HepG2 (cell line): ENCODE results near the gene SGSH. TPM values are rescaled to one million over a fixed set of nuclear protein-coding genes. Genes with fewer than 3 reads are reported as not detected.
A peak's percentile ranks its signal among the peaks of the same experiment; 100 is the strongest.

ENCODE experiments used
- BCL6 ChIP-seq: IDR thresholded peaks from 2 replicates; pipeline ENCODE4 v1.6.1; 2016; ENCODE audit warnings: missing genetic modification reagents, missing compliant biosample characterization
- CENPBD1 ChIP-seq: sonication (generic); formaldehyde crosslinking; IDR thresholded peaks from 2 replicates; pipeline ENCODE4 v1.8.0; 2022; ENCODE audit warnings: missing genetic modification reagents, low read depth, mild to moderate bottlenecking, borderline replicate concordance
- CHCHD3 ChIP-seq: sonication (generic); formaldehyde crosslinking; IDR thresholded peaks from 2 replicates; pipeline ENCODE4 v1.8.0; 2022; ENCODE audit warnings: mild to moderate bottlenecking, missing genetic modification reagents, moderate library complexity
- GLI4 ChIP-seq: sonication (generic); formaldehyde crosslinking; IDR thresholded peaks from 2 replicates; pipeline ENCODE4 v1.5.1; 2020; ENCODE audit warnings: missing genetic modification reagents, mild to moderate bottlenecking, moderate library complexity, borderline replicate concordance
- PAX8 ChIP-seq: sonication (generic); formaldehyde crosslinking; IDR thresholded peaks from 2 replicates; pipeline ENCODE4 v1.8.0; 2022; ENCODE audit warnings: mild to moderate bottlenecking, missing genetic modification reagents, borderline replicate concordance
- TBL1XR1 ChIP-seq: fragments of 150-350 bp; IDR thresholded peaks from 2 replicates; pipeline ENCODE4 v1.6.1; 2014; ENCODE audit warnings: borderline replicate concordance, low read length; ENCODE audit not compliant: partially characterized antibody
- TFDP2 ChIP-seq: sonication (generic); formaldehyde crosslinking; IDR thresholded peaks from 2 replicates; pipeline ENCODE4 v1.4.0; 2020; ENCODE audit warnings: missing genetic modification reagents
- ZNF124 ChIP-seq: sonication (generic); formaldehyde crosslinking; IDR thresholded peaks from 2 replicates; pipeline ENCODE4 v1.4.0; 2020; ENCODE audit warnings: missing genetic modification reagents
- ZNF143 ChIP-seq: sonication (generic); formaldehyde crosslinking; IDR thresholded peaks from 2 replicates; pipeline ENCODE4 v1.4.0; 2020; ENCODE audit warnings: missing genetic modification reagents
- ZNF407 ChIP-seq: sonication (generic); formaldehyde crosslinking; IDR thresholded peaks from one replicate; pipeline ENCODE4 v1.5.1; 2020; ENCODE audit warnings: mild to moderate bottlenecking, missing genetic modification reagents; ENCODE audit errors: not compliant biosample characterization
- ZNF446 ChIP-seq: sonication (generic); formaldehyde crosslinking; IDR thresholded peaks from 2 replicates; pipeline ENCODE4 v1.5.0; 2020; ENCODE audit warnings: mild to moderate bottlenecking, missing genetic modification reagents
- ZNF549 ChIP-seq: sonication (generic); formaldehyde crosslinking; IDR thresholded peaks from 2 replicates; pipeline ENCODE4 v1.5.0; 2020; ENCODE audit warnings: missing genetic modification reagents
- ZNF562 ChIP-seq: sonication (generic); formaldehyde crosslinking; IDR thresholded peaks from 2 replicates; pipeline ENCODE4 v1.8.0; 2022; ENCODE audit warnings: missing genetic modification reagents, borderline replicate concordance
- ZNF710 ChIP-seq: sonication (generic); formaldehyde crosslinking; IDR thresholded peaks from 2 replicates; pipeline ENCODE4 v1.5.0; 2020; ENCODE audit warnings: mild to moderate bottlenecking, missing genetic modification reagents, borderline replicate concordance
- ZNF713 ChIP-seq: sonication (generic); formaldehyde crosslinking; IDR thresholded peaks from 2 replicates; pipeline ENCODE4 v1.4.0; 2020; ENCODE audit warnings: mild to moderate bottlenecking, missing genetic modification reagents
- polyA plus RNA-seq, 8 experiments: library from polyadenylated mRNA; depleted of rRNA in 3 of 8; stranded (reverse) in 7 of 8; unstranded in 1 of 8; fragments of >200 nt; fragmentation: Illumina TruSeq in 4 of 8; extraction: Trizol in 4 of 8; gene quantifications; 2 replicates each; pipeline versions ENCODE4 v1.2.1 to v1.2.3, GENCODE V29; 2011 to 2016; ENCODE audit warnings: low read depth in 4 of 8, missing spikeins in 1 of 8, mixed read lengths in 1 of 8; ENCODE audit not compliant: insufficient read depth in 1 of 8
- total RNA-seq, 5 experiments: library from RNA; depleted of rRNA; stranded (reverse); fragments of >200 nt; fragmentation: Illumina TruSeq; extraction: Trizol; gene quantifications; 2 replicates each; pipeline ENCODE4 v1.2.3, GENCODE V29; 2016; ENCODE audit warnings: low read depth in 1 of 5

The SGSH gene
- total and polyA plus RNA-seq, 2 of the 13 experiments (the other 11 are each of a cell fraction or from before 2014, with no cell fraction given): 12.2 to 17.6 TPM

- TF ChIP-seq ZNF407 (CRISPR knock-in tag): no peak
- TF ChIP-seq TFDP2 (CRISPR knock-in tag): 0 out of 2 replicates have a peak, but pooled peaks have one; percentile 24
- no peak for TF ChIP-seq ZNF562 (CRISPR knock-in tag)
- no peak for TF ChIP-seq ZNF549
- 0 out of 2 replicates have a peak, but pooled peaks have one; percentile 17 for TF ChIP-seq GLI4 (CRISPR knock-in tag)
- TF ChIP-seq ZNF713: peak; percentile 52
- TF ChIP-seq CHCHD3: 0 out of 2 replicates have a peak, but pooled peaks have one; percentile 28
- peak; percentile 96 for TF ChIP-seq ZNF446
- TF ChIP-seq PAX8 (CRISPR knock-in tag): peak; percentile 89; the same call in 1 of the 2 replicates
- TF ChIP-seq ZNF124: 0 out of 2 replicates have a peak, but pooled peaks have one; percentile 39
- no peak for TF ChIP-seq ZNF710 (CRISPR knock-in tag)
- no peak for TF ChIP-seq TBL1XR1
- TF ChIP-seq CENPBD1 (CRISPR knock-in tag): no peak
- peak; percentile 33; the same call in 1 of the 2 replicates for TF ChIP-seq BCL6
- TF ChIP-seq ZNF143: no peak
Observed at GRCh38 chr17:80220054-80220735, at the start of gene SGSH, which contains the start of gene SLC26A11 (continued).
